H1 (cell line): ENCODE data around the gene SLC35B2. TPM values are rescaled to one million over a fixed set of nuclear protein-coding genes. Genes with fewer than 3 reads are reported as not detected.
"Not testable (repeated sequence)": the region's sequence is repeated elsewhere in the genome, so short reads cannot be mapped to it uniquely, and the experiment has no call there.

ENCODE experiments used
- CTCF ChIA-PET: fragments of 300-600 bp; sonication (Branson Sonifier 250); formaldehyde crosslinking; loops from one replicate; lab custom pipeline; 2021; ENCODE audit not compliant: partially characterized antibody; lab: Charles Lee
- POLR2A ChIA-PET: fragments of 300-600 bp; sonication (Branson Sonifier 250); formaldehyde crosslinking; loops from one replicate; lab custom pipeline; 2021; ENCODE audit warnings: inconsistent platforms; ENCODE audit not compliant: partially characterized antibody; lab: Charles Lee
- DNase-seq, 2 experiments: peaks; one replicate each; pipeline versions ENCODE4 v3.0.0 to v3.0.0-alpha.2; 2010 to 2022; ENCODE audit warnings: low spot score in 2 of 2, low read depth in 1 of 2, mixed read lengths in 1 of 2
- FAIRE-seq: peaks from 2 replicates; lab custom pipeline; 2011; peaks lifted over from hg19 to GRCh38; lab: Jason Lieb, UNC
- H2AFZ ChIP-seq: 2 replicates; pipeline ENCODE4 v1.8.1; 2012; ENCODE audit warnings: low read length, inconsistent platforms
- H2AK5ac ChIP-seq: 2 replicates; pipeline ENCODE4 v1.6.1; 2013; ENCODE audit warnings: low read depth, low read length
- H2BK120ac ChIP-seq: replicated peaks from 2 replicates; pipeline ENCODE3; 2013; ENCODE audit warnings: low read depth, low read length, inconsistent platforms
- H2BK12ac ChIP-seq: 2 replicates; pipeline ENCODE4 v1.6.1; 2013; ENCODE audit warnings: low read depth, low read length
- H2BK15ac ChIP-seq: 2 replicates; pipeline ENCODE4 v1.6.1; 2013; ENCODE audit warnings: low read length
- H2BK20ac ChIP-seq: 2 replicates; pipeline ENCODE4 v1.6.1; 2013; ENCODE audit warnings: low read length
- H2BK5ac ChIP-seq: 2 replicates; pipeline ENCODE4 v1.6.1; 2013; ENCODE audit warnings: low read depth, low read length
- H3K14ac ChIP-seq: 2 replicates; pipeline ENCODE4 v1.6.1; 2013; ENCODE audit warnings: inconsistent platforms; ENCODE audit not compliant: insufficient read length
- H3K18ac ChIP-seq: 2 replicates; pipeline ENCODE4 v1.6.1; 2013; ENCODE audit warnings: low read length; ENCODE audit errors: extremely low read depth
- H3K23ac ChIP-seq: 2 replicates; pipeline ENCODE4 v1.6.1; 2013; ENCODE audit warnings: inconsistent platforms; ENCODE audit not compliant: insufficient read length
- H3K23me2 ChIP-seq: 2 replicates; pipeline ENCODE4 v1.6.1; 2013; ENCODE audit warnings: low read depth, low read length
- H3K27ac ChIP-seq: 2 replicates; pipeline ENCODE4 v1.6.1; 2011; ENCODE audit warnings: low read depth, low read length, inconsistent platforms
- H3K27me3 ChIP-seq, 4 experiments: replicated peaks in 1 of 4; 1 replicate in 1 of 4; 2 replicates in 3 of 4; pipeline versions ENCODE4 v1.6.1 to v1.8.1; 2011 to 2013; ENCODE audit warnings: low read length in 3 of 4, mild to moderate bottlenecking in 3 of 4, inconsistent platforms in 2 of 4, mixed read lengths in 2 of 4, moderate library complexity in 1 of 4; ENCODE audit not compliant: control insufficient read depth in 3 of 4, insufficient read depth in 3 of 4; ENCODE audit errors: extremely low read depth in 1 of 4
- H3K36me3 ChIP-seq, 4 experiments: 2 replicates each; pipeline versions ENCODE4 v1.6.1 to v1.8.1; 2011 to 2013; ENCODE audit warnings: mild to moderate bottlenecking in 4 of 4, low read length in 3 of 4, moderate library complexity in 2 of 4, control low read depth in 1 of 4, inconsistent platforms in 1 of 4; ENCODE audit not compliant: insufficient read depth in 4 of 4, control insufficient read depth in 2 of 4
- H3K4ac ChIP-seq: replicated peaks from 2 replicates; pipeline ENCODE3; 2013; ENCODE audit warnings: low read length, low read depth, mixed read lengths, inconsistent platforms; ENCODE audit not compliant: insufficient read length
- H3K4me1 ChIP-seq, 4 experiments: replicated peaks in 1 of 4; 1 replicate in 1 of 4; 2 replicates in 3 of 4; pipeline versions ENCODE4 v1.6.1 to v1.8.1; 2011 to 2013; ENCODE audit warnings: low read length in 3 of 4, inconsistent platforms in 2 of 4, mixed read lengths in 1 of 4; ENCODE audit not compliant: insufficient read depth in 4 of 4, control insufficient read depth in 3 of 4
- H3K4me2 ChIP-seq, 2 experiments: 2 replicates each; pipeline versions ENCODE4 v1.6.1 to v1.8.1; 2011 to 2013; ENCODE audit warnings: low read depth in 2 of 2, low read length in 2 of 2, control low read depth in 1 of 2, inconsistent platforms in 1 of 2, mild to moderate bottlenecking in 1 of 2; ENCODE audit not compliant: insufficient read depth in 1 of 2
- H3K4me3 ChIP-seq, 4 experiments: fragments of 200-600, 300-600 bp in 1 of 4; sonication (generic), shearing (Covaris generic), sonication (Bioruptor Twin) in 1 of 4; 2 replicates each; pipeline versions ENCODE4 v1.5.1 to v1.8.1; 2011 to 2016; ENCODE audit warnings: low read length in 4 of 4, low read depth in 3 of 4, control low read depth in 2 of 4, inconsistent platforms in 2 of 4, mild to moderate bottlenecking in 2 of 4, mixed read lengths in 1 of 4, moderate library complexity in 1 of 4; ENCODE audit not compliant: insufficient read depth in 2 of 4; ENCODE audit errors: extremely low read depth in 1 of 4
- H3K56ac ChIP-seq: replicated peaks from 2 replicates; pipeline ENCODE3; 2013; ENCODE audit warnings: low read depth, mild to moderate bottlenecking, mixed read lengths, low read length, inconsistent platforms; ENCODE audit not compliant: insufficient read length
- H3K79me1 ChIP-seq: 2 replicates; pipeline ENCODE4 v1.6.1; 2013; ENCODE audit warnings: low read depth, low read length, control low read depth
- H3K79me2 ChIP-seq, 2 experiments: 2 replicates each; pipeline versions ENCODE4 v1.6.1 to v1.8.1; 2012 to 2013; ENCODE audit warnings: low read length in 2 of 2, mild to moderate bottlenecking in 2 of 2, inconsistent platforms in 1 of 2; ENCODE audit not compliant: insufficient read depth in 2 of 2, control insufficient read depth in 1 of 2
- H3K9ac ChIP-seq, 4 experiments: replicated peaks in 1 of 4; 1 replicate in 1 of 4; 2 replicates in 3 of 4; pipeline versions ENCODE4 v1.6.1 to v1.8.1; 2011 to 2013; ENCODE audit warnings: low read depth in 3 of 4, low read length in 3 of 4, control low read depth in 2 of 4, mild to moderate bottlenecking in 2 of 4, moderate library complexity in 2 of 4, inconsistent platforms in 1 of 4; ENCODE audit errors: extremely low read depth in 1 of 4
- H3K9me3 ChIP-seq, 2 experiments: 2 replicates each; pipeline versions ENCODE4 v1.6.1 to v1.8.1; 2012 to 2013; ENCODE audit warnings: mild to moderate bottlenecking in 2 of 2, moderate library complexity in 2 of 2, control low read depth in 1 of 2, inconsistent platforms in 1 of 2, low read depth in 1 of 2, low read length in 1 of 2, mixed read lengths in 1 of 2; ENCODE audit not compliant: insufficient read depth in 2 of 2
- H4K20me1 ChIP-seq, 2 experiments: replicated peaks in 1 of 2; 2 replicates each; pipeline versions ENCODE3 to v1.8.1; 2011 to 2013; ENCODE audit warnings: inconsistent platforms in 2 of 2, low read length in 2 of 2, mild to moderate bottlenecking in 1 of 2; ENCODE audit not compliant: insufficient read depth in 2 of 2, control insufficient read depth in 1 of 2
- H4K5ac ChIP-seq: 2 replicates; pipeline ENCODE4 v1.6.1; 2013; ENCODE audit warnings: low read length, low read depth, mixed read lengths, inconsistent platforms; ENCODE audit not compliant: insufficient read length
- H4K8ac ChIP-seq: 2 replicates; pipeline ENCODE4 v1.8.0; 2013; ENCODE audit warnings: mild to moderate bottlenecking, moderate library complexity, low read length, inconsistent platforms; ENCODE audit not compliant: insufficient read depth; ENCODE audit errors: extremely low read depth
- H4K91ac ChIP-seq: replicated peaks from 2 replicates; pipeline ENCODE3; 2013; ENCODE audit warnings: low read length, mixed read lengths, inconsistent platforms; ENCODE audit not compliant: insufficient read length
- SIX5 ChIP-seq: IDR thresholded peaks from 2 replicates; pipeline ENCODE4 v1.6.1; 2011; ENCODE audit warnings: mild to moderate bottlenecking, low read depth, low read length
- WGBS, 2 experiments: shearing (Covaris generic) in 1 of 2; methylation state at CpG; one replicate each; pipeline versions ENCODE4 v1.1.6 to v1.1.7; 2013 to 2015; ENCODE audit warnings: low lambda C conversion rate in 2 of 2, mixed read lengths in 2 of 2, inconsistent platforms in 1 of 2, low coverage in 1 of 2, missing lambda C conversion rate in 1 of 2; ENCODE audit not compliant: insufficient replicate concordance in 2 of 2, insufficient coverage in 1 of 2, insufficient read length in 1 of 2; ENCODE audit errors: extremely low coverage in 1 of 2, missing lambda C conversion rate in 1 of 2; 5-methylcytosine and 5-hydroxymethylcytosine counted together
- polyA plus RNA-seq, 7 experiments: library from polyadenylated mRNA; depleted of rRNA in 3 of 7; stranded (reverse) in 5 of 7; unstranded in 2 of 7; fragments of >200 nt in 5 of 7; fragments of 200-250 nt in 2 of 7; gene quantifications; 1 replicate in 5 of 7; 2 replicates in 1 of 7; 4 replicates in 1 of 7; pipeline versions ENCODE4 v1.2.1 to v1.2.3, GENCODE V29; 2011 to 2013; ENCODE audit warnings: missing spikeins in 2 of 7, mixed read lengths in 2 of 7
- total RNA-seq: library from RNA; stranded (reverse); fragmentation: NEBNext Ultra II Directional; extraction: Animal tissue kit (Norgen Biotek cat#: 25700); gene quantifications from 2 replicates; pipeline ENCODE4 v1.2.1, GENCODE V29; 2021

The SLC35B2 gene
- total and polyA plus RNA-seq, 2 of the 8 experiments (the other 6 are each of a cell fraction or from before 2014, with no cell fraction given) = 29.5 to 65.0 TPM

DNA sequence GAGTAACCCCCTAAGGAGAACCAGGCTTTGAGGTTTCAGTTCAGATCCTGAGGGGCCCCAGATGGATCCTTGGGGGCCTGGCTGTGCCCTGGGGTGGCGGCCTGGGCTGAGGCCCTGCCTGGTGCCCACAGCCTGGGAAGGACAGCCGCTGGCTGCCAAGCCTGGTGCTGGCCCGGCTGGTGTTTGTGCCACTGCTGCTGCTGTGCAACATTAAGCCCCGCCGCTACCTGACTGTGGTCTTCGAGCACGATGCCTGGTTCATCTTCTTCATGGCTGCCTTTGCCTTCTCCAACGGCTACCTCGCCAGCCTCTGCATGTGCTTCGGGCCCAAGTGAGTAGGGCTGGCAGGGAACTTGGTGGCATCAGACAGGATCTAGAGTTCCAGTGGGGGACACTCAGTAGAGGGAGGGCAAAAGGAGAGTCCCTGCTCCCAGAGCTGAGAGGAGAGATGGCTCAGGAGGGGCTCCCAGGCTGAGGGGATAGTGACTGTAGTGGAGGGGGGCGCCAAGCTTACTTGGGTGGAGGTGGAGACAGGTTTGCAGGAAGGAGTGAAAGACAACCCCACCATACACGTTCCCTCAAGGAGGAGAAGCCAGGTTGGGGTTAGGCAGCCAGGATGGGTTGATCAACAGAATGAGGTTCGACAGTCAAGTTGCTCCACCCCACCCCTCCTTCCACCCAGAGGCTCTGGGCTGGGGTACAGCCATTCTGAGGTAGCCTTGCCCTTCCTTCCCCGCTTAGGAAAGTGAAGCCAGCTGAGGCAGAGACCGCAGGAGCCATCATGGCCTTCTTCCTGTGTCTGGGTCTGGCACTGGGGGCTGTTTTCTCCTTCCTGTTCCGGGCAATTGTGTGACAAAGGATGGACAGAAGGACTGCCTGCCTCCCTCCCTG, 24.4 kb downstream of the SLC35B2 start (continued):
- TF ChIP-seq SIX5 = no peak

DNA sequence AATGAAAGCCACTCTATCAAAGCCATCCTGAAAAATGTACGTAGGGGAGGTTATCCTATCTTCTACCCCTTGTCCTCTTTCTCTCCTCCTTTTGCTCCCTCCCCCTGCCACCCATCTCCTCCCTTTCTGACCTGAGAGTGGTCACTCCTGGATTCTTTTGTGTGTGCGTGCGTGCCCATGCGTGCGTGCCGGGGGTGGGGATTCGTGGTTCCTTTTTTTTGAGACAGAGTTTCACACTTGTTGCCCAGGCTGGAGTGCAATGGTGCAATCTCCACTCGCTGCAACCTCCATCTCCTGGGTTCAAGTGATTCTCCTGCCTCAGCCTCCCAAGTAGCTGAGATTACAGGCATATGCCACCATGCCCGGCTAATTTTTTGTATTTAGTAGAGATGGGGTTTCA, 25.9 kb downstream of the SLC35B2 start:
- H4K5ac ChIP-seq, H2AFZ ChIP-seq, H3K23ac ChIP-seq, H2BK15ac ChIP-seq, H3K4me2 ChIP-seq, H3K23me2 ChIP-seq, H3K4ac ChIP-seq, H3K9ac ChIP-seq, H2BK12ac ChIP-seq, H2BK5ac ChIP-seq, DNase-seq, H3K4me3 ChIP-seq, H3K9me3 ChIP-seq, H3K56ac ChIP-seq, H3K27ac ChIP-seq, H4K91ac ChIP-seq, H3K14ac ChIP-seq, H2BK20ac ChIP-seq, H2AK5ac ChIP-seq, H3K27me3 ChIP-seq, H4K8ac ChIP-seq, FAIRE-seq, H2BK120ac ChIP-seq, H3K18ac ChIP-seq: not testable (repeated sequence)
- 88% methylated on average over 9 of the region's 9 CpGs; no CpG with 5 or more reads in 1 of the 2 experiments for WGBS, 2 experiments
- Histone ChIP-seq H3K79me2 (peaks cover 0 to 23% of the 10 kb centered on the region in 2 experiments; a peak in 2 of 4 replicates), H3K36me3 (peaks cover 35 to 63% (median 54%) of the 10 kb centered on the region in 4 experiments), H3K4me1 (peaks cover 8 to 18% (median 9%) of the 10 kb centered on the region in 4 experiments), H3K79me1 (peaks cover 25% of the 10 kb centered on the region), H4K20me1 (peaks cover 22 to 33% of the 10 kb centered on the region in 2 experiments)
- ChIA-PET POLR2A (interaction anchor here (18.9 to 21.0 kb wide), 2 partner anchors 14 to 26 kb away, joined by 477 to 581 read pairs; partner anchors contain the start of genes HSP90AB1 and SLC35B2), CTCF (interaction anchor here (1.1 to 19.4 kb wide), 5 partner anchors 17 to 135 kb away, joined by 3 to 287 read pairs (median 3); no protein-coding TSS in a partner anchor)
